Activated T-cell treated with anti-CD3 and anti-CD28 coated beads, Interleukin-2, amount 50 U/mL, for 24 hours (primary cell): ENCODE measurements around the gene PNRC1.
A peak's percentile ranks its signal among the peaks of the same experiment; 100 is the strongest.

Experiments used
- DNase-seq: peaks from one replicate; pipeline ENCODE4 v3.0.0-alpha.2; 2020
- H3K27ac Mint-ChIP-seq: 2 replicates; pipeline ENCODE4 v1.8.0; 2020; ENCODE audit warnings: mild to moderate bottlenecking, mixed read lengths
- H3K27me3 Mint-ChIP-seq: 2 replicates; pipeline ENCODE4 v1.8.0; 2020; ENCODE audit warnings: mixed read lengths
- H3K36me3 Mint-ChIP-seq: 2 replicates; pipeline ENCODE4 v1.8.0; 2020; ENCODE audit warnings: low read depth, mixed read lengths
- H3K4me1 Mint-ChIP-seq: 2 replicates; pipeline ENCODE4 v1.8.0; 2020; ENCODE audit warnings: low read depth, mixed read lengths
- H3K4me3 Mint-ChIP-seq: 2 replicates; pipeline ENCODE4 v1.8.0; 2020; ENCODE audit warnings: mild to moderate bottlenecking, moderate library complexity, mixed read lengths
- H3K9me3 Mint-ChIP-seq: 2 replicates; pipeline ENCODE4 v1.8.0; 2020; ENCODE audit warnings: mixed read lengths

Gene PNRC1

GRCh38 chr6:89069536-89070163 is 10.9 kb upstream of the PNRC1 start:
- Mint-ChIP-seq H3K9me3 (no peaks in the 10 kb centered on the region), H3K27ac (no peak overlapping the region), H3K36me3 (no peaks in the 10 kb centered on the region), H3K4me3 (no peak overlapping the region), H3K27me3 (peaks cover 5% of the 10 kb centered on the region), H3K4me1 (peaks cover 2% of the 10 kb centered on the region)
- DNase-seq: no peak

DNA sequence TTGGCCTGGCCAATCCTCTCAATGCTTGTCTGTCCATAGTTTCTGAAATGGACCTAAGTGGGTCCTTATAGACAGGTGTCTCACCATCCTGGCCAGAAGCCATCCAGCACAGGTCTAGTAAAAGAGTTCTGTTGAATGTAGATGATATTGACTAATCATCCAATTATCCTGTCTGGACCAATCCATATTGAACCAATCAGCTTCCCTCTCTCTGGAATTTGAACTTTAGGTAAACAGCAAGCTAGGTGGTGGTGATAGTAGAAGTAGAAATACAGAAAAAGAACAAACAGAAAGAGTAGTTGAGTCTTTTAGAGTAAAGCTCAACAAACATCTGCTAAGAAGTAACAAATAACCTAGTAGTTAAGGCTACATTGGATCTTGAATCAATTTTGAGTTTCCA is 9.5 kb upstream of the PNRC1 start:
- peaks cover 2% of the 10 kb centered on the region for H3K4me1 Mint-ChIP-seq
- no peak for DNase-seq
- peaks cover 5% of the 10 kb centered on the region for H3K27me3 Mint-ChIP-seq
- no peak overlapping the region for H3K4me3 Mint-ChIP-seq
- H3K9me3 Mint-ChIP-seq: no peaks in the 10 kb centered on the region
- no peak overlapping the region for H3K27ac Mint-ChIP-seq
- no peaks in the 10 kb centered on the region for H3K36me3 Mint-ChIP-seq

- no peak overlapping the region for H3K4me3 Mint-ChIP-seq
- DNase-seq: no peak
- no peaks in the 10 kb centered on the region for H3K36me3 Mint-ChIP-seq
- peaks cover 5% of the 10 kb centered on the region for H3K4me1 Mint-ChIP-seq
- no peaks in the 10 kb centered on the region for H3K9me3 Mint-ChIP-seq
- H3K27me3 Mint-ChIP-seq: peaks cover 5% of the 10 kb centered on the region
- no peak overlapping the region for H3K27ac Mint-ChIP-seq
These were observed 7.4 kb upstream of the PNRC1 start for GRCh38 chr6:89073014-89073620.

GRCh38 chr6:89073840-89074239 is 6.7 kb upstream of the PNRC1 start:
- Mint-ChIP-seq H3K27ac (no peak overlapping the region), H3K4me1 (peaks cover 8% of the 10 kb centered on the region), H3K9me3 (no peaks in the 10 kb centered on the region), H3K27me3 (peaks cover 5% of the 10 kb centered on the region), H3K36me3 (no peaks in the 10 kb centered on the region), H3K4me3 (no peak overlapping the region)
- DNase-seq: no peak

DNA sequence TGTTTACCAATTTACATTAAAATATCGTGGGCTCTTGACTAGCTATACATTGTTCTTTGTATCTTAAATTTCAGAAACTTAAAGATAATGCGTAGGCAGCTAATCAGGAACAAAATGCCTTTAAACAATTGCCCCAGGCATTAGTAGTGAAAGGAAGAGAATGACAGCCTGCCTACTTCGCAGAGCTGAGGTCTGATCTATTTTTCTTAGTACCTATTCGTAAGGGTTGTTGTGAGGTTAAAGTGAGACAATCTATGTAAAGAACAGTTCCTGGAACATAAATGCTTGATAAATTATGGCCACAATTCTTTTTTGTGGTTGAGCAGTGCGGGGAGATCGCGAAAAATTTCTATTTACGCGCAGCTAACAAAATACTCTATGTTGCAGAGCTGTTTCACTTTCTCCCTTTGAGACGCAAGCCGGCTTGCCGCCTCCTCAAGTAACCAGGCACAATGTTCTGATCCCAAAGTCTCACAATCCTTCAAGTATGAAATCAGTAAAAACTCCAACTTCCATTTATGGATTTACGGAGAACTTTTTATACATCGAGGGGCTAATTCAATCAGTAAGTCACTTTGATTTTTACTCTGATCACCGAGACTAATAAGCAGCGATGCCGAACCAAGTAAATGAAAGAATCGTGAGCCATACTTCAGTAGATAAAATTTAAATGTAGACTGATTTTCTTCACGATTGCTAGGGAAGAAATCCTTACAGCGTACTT is 878 bp upstream of the PNRC1 start:
- Mint-ChIP-seq H3K4me1 (peaks cover 25% of the 10 kb centered on the region), H3K9me3 (no peaks in the 10 kb centered on the region), H3K4me3 (peak overlapping the region; percentile 92), H3K36me3 (peaks cover 35% of the 10 kb centered on the region), H3K27ac (peak overlapping the region; percentile 98), H3K27me3 (no peaks in the 10 kb centered on the region)
- peak; percentile 57 for DNase-seq

DNA sequence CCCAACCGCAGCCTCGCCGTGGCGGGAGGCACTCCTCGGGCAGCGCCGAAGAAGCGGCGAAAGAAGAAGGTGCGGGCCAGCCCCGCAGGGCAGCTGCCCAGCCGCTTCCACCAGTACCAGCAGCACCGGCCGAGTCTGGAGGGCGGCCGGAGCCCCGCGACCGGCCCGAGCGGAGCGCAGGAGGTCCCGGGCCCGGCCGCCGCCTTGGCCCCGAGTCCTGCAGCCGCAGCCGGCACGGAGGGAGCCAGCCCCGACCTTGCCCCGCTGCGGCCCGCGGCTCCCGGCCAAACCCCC is 525 bp downstream of the PNRC1 start:
- Mint-ChIP-seq H3K27me3 (no peaks in the 10 kb centered on the region), H3K27ac (peak overlapping the region; percentile 98), H3K36me3 (peaks cover 48% of the 10 kb centered on the region), H3K4me1 (peaks cover 36% of the 10 kb centered on the region), H3K9me3 (no peaks in the 10 kb centered on the region), H3K4me3 (peak overlapping the region; percentile 93)
- DNase-seq: no peak

GRCh38 chr6:89081423-89082322 is 1.1 kb downstream of the PNRC1 start:
- peak overlapping the region; percentile 93 for H3K4me3 Mint-ChIP-seq
- H3K27ac Mint-ChIP-seq: peak overlapping the region; percentile 94
- H3K9me3 Mint-ChIP-seq: no peaks in the 10 kb centered on the region
- DNase-seq: peak; percentile 99
- H3K4me1 Mint-ChIP-seq: peaks cover 39% of the 10 kb centered on the region
- H3K27me3 Mint-ChIP-seq: no peaks in the 10 kb centered on the region
- peaks cover 51% of the 10 kb centered on the region for H3K36me3 Mint-ChIP-seq

DNA sequence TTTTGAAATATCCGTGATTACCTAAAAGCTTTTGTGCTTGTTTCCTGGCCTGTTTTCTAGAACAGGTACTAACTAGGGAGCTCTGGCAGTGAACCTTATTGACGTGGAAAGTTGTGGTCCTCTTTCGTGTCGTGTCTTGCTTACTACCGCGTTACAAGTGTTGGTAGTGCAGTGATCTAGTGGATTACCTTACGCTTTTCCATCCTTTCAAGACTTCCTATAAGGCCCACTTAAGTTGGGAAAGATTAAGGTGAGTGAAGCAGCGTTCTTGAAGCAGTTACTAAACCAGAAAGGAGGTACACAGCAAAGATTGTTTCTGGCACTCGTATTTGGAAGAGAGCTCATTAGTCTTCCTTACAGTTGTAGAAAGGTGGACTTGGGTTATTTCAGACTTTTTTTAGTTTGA is 1.9 kb downstream of the PNRC1 start:
- peaks cover 43% of the 10 kb centered on the region for H3K4me1 Mint-ChIP-seq
- peaks cover 53% of the 10 kb centered on the region for H3K36me3 Mint-ChIP-seq
- no peak for DNase-seq

GRCh38 chr6:89084542-89084941 is 4.0 kb downstream of the PNRC1 start:
- Mint-ChIP-seq H3K4me1 (peaks cover 42% of the 10 kb centered on the region), H3K27ac (peak overlapping the region; percentile 67), H3K4me3 (peak overlapping the region; percentile 13), H3K9me3 (no peaks in the 10 kb centered on the region), H3K27me3 (no peaks in the 10 kb centered on the region), H3K36me3 (peaks cover 53% of the 10 kb centered on the region)
- no peak for DNase-seq

More for the DNA sequence above, 1.9 kb downstream of the PNRC1 start:
- peak overlapping the region; percentile 93 for H3K4me3 Mint-ChIP-seq
- no peaks in the 10 kb centered on the region for H3K27me3 Mint-ChIP-seq
- H3K9me3 Mint-ChIP-seq: no peaks in the 10 kb centered on the region
- H3K27ac Mint-ChIP-seq: peak overlapping the region; percentile 94

DNA sequence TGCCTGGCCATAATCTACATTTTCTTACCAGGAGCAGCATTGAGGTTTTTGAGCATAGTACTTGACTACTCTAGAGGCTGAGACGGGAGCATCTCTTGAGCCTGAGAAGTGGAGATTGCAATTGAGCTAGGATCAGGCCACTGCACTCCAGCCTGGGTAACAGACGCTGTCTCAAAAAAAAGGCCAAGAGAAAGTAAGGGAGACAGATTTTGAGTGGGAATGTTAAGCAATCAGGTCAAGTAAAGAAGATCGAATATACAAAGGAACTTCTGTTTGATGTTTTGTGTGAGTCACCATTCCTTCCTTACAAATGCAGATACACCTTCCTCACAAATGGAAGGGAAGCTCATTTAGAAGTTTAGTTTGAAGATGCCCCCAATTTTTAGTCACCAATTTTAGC is 4.4 kb downstream of the PNRC1 start:
- H3K27ac Mint-ChIP-seq: peak overlapping the region; percentile 67

GRCh38 chr6:89085409-89086205 is 5.1 kb downstream of the PNRC1 start:
- H3K27me3 Mint-ChIP-seq: no peaks in the 10 kb centered on the region
- H3K4me1 Mint-ChIP-seq: peaks cover 46% of the 10 kb centered on the region
- H3K27ac Mint-ChIP-seq: peak overlapping the region; percentile 67
- no peaks in the 10 kb centered on the region for H3K9me3 Mint-ChIP-seq
- DNase-seq: no peak
- H3K4me3 Mint-ChIP-seq: no peak overlapping the region
- peaks cover 48% of the 10 kb centered on the region for H3K36me3 Mint-ChIP-seq

More for the DNA sequence above, 4.4 kb downstream of the PNRC1 start:
- no peak for DNase-seq
- peaks cover 50% of the 10 kb centered on the region for H3K36me3 Mint-ChIP-seq
- no peaks in the 10 kb centered on the region for H3K9me3 Mint-ChIP-seq
- H3K4me3 Mint-ChIP-seq: peak overlapping the region; percentile 13
- H3K27me3 Mint-ChIP-seq: no peaks in the 10 kb centered on the region
- H3K4me1 Mint-ChIP-seq: peaks cover 45% of the 10 kb centered on the region

DNA sequence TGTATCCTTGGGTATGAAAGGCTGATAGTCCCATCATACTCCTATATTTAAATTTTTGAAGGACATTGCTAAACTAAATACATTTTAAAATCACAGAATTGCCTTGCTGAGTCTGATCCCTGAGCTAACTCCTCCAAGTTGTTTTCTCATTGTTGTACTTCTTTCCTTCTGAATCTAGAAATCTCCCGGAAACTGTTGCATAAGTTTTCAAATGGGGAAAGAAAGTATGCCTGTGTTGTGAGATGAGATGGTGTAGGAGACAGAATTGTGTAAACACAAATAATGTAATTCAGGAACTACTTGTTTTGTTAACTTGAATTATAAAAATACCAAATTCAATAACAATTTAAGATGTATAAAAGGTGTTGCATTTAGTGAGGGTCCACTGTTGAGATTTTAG is 7.3 kb downstream of the PNRC1 start:
- H3K27ac Mint-ChIP-seq: no peak overlapping the region
- peaks cover 34% of the 10 kb centered on the region for H3K36me3 Mint-ChIP-seq
- DNase-seq: no peak
- peaks cover 46% of the 10 kb centered on the region for H3K4me1 Mint-ChIP-seq
- no peaks in the 10 kb centered on the region for H3K27me3 Mint-ChIP-seq
- no peak overlapping the region for H3K4me3 Mint-ChIP-seq
- no peaks in the 10 kb centered on the region for H3K9me3 Mint-ChIP-seq

DNA sequence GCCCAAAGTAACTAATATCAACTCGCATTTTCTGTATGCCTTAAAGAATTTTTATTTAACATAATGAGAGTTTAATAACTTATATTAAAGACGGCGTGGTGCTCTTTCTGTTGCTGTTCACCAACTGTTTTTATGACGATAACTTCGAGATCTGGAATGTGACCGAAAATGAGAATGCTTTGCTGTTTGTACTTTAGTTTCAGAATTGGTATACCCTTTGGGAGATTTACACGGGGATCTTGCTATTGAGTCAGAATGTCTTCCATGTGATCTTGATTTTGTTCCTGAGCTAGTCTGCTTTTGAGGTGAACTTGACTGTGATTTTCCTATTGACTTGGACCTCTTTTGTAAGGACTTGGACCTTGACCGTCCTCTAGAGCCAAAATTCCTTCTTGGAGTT is 17.9 kb downstream of the PNRC1 start:
- Mint-ChIP-seq H3K36me3 (no peaks in the 10 kb centered on the region), H3K27me3 (no peaks in the 10 kb centered on the region), H3K4me1 (peaks cover 9% of the 10 kb centered on the region), H3K4me3 (no peak overlapping the region), H3K9me3 (no peaks in the 10 kb centered on the region), H3K27ac (no peak overlapping the region)
- no peak for DNase-seq

- Mint-ChIP-seq H3K4me1 (peaks cover 9% of the 10 kb centered on the region), H3K4me3 (no peak overlapping the region), H3K27me3 (no peaks in the 10 kb centered on the region), H3K9me3 (no peaks in the 10 kb centered on the region), H3K36me3 (no peaks in the 10 kb centered on the region), H3K27ac (no peak overlapping the region)
- no peak for DNase-seq
These were observed 19.6 kb downstream of the PNRC1 start for GRCh38 chr6:89100114-89100513.
